Fibroblast of lung (primary cell): ENCODE measurements around the gene KCTD3. TPM values are rescaled to one million over a fixed set of nuclear protein-coding genes. Genes with fewer than 3 reads are reported as not detected.

ENCODE experiments used
- DNase-seq, 2 donors: peaks; one replicate each; pipeline versions ENCODE4 v3.0.0 to v3.0.0-alpha.2; 2010; ENCODE audit warnings: low read depth in 2 of 2
- H2AFZ ChIP-seq: 2 replicates; pipeline ENCODE4 v1.5.1; 2012; ENCODE audit warnings: low read length, control low read depth, inconsistent platforms
- H3K27ac ChIP-seq: 2 replicates; pipeline ENCODE4 v1.5.1; 2011; ENCODE audit warnings: low read length, control low read depth; ENCODE audit not compliant: insufficient read depth
- H3K27me3 ChIP-seq: 2 replicates; pipeline ENCODE4 v1.5.1; 2011; ENCODE audit warnings: mild to moderate bottlenecking, low read length; ENCODE audit not compliant: control insufficient read depth, insufficient read depth
- H3K36me3 ChIP-seq: 2 replicates; pipeline ENCODE4 v1.5.1; 2011; ENCODE audit warnings: low read length; ENCODE audit not compliant: control insufficient read depth, insufficient read depth
- H3K4me1 ChIP-seq: 2 replicates; pipeline ENCODE4 v1.5.1; 2011; ENCODE audit warnings: low read length; ENCODE audit not compliant: control insufficient read depth, insufficient read depth; ENCODE audit errors: extremely low read depth
- H3K4me2 ChIP-seq: 2 replicates; pipeline ENCODE4 v1.5.1; 2011; ENCODE audit warnings: low read length, control low read depth; ENCODE audit not compliant: insufficient read depth; ENCODE audit errors: extremely low read depth
- H3K4me3 ChIP-seq, 4 experiments: fragments of 200-600 bp in 1 of 4; sonication (generic) in 1 of 4; replicated peaks in 1 of 4; 2 replicates each; pipeline ENCODE4 v1.5.1; 2011 to 2016; ENCODE audit warnings: low read length in 4 of 4, low read depth in 3 of 4, mild to moderate bottlenecking in 3 of 4, control low read depth in 2 of 4, inconsistent platforms in 1 of 4, mixed read lengths in 1 of 4; ENCODE audit not compliant: insufficient read depth in 1 of 4; ENCODE audit errors: control extremely low read depth in 1 of 4
- H3K79me2 ChIP-seq: 2 replicates; pipeline ENCODE4 v1.5.1; 2012; ENCODE audit warnings: mild to moderate bottlenecking, low read length, inconsistent platforms; ENCODE audit not compliant: control insufficient read depth, insufficient read depth
- H3K9ac ChIP-seq: 2 replicates; pipeline ENCODE4 v1.5.1; 2011; ENCODE audit warnings: mild to moderate bottlenecking, low read length, control low read depth; ENCODE audit not compliant: insufficient read depth
- H3K9me3 ChIP-seq: 2 replicates; pipeline ENCODE4 v1.5.1; 2012; ENCODE audit warnings: low read depth, low read length; ENCODE audit not compliant: control insufficient read depth, insufficient read depth
- H4K20me1 ChIP-seq: 2 replicates; pipeline ENCODE4 v1.5.1; 2011; ENCODE audit warnings: low read length; ENCODE audit not compliant: control insufficient read depth, insufficient read depth; ENCODE audit errors: extremely low read depth
- EZH2 ChIP-seq: IDR thresholded peaks from 2 replicates; pipeline ENCODE4 v1.5.1; 2012; ENCODE audit warnings: low read length, control low read depth, mild to moderate bottlenecking; ENCODE audit errors: missing control alignments
- polyA plus RNA-seq, 2 donors: library from polyadenylated mRNA; depleted of rRNA in 1 of 2; stranded (reverse) in 1 of 2; unstranded in 1 of 2; fragments of >200 nt; gene quantifications; 2 replicates each; pipeline ENCODE4 v1.2.1, GENCODE V29; 2011 to 2012; ENCODE audit warnings: missing spikeins in 1 of 2
- total RNA-seq: library from RNA; depleted of rRNA; stranded (reverse); fragments of >200 nt; gene quantifications from 2 replicates; pipeline ENCODE4 v1.2.1, GENCODE V29; 2014
- TF ChIP-seq, protein P1 (sequence below), 2 donors: IDR thresholded peaks in 1 of 2; conservative IDR thresholded peaks in 1 of 2; 1 replicate in 1 of 2; 2 replicates in 1 of 2; pipeline ENCODE4 v1.5.1; 2011 to 2012; ENCODE audit warnings: low read length in 2 of 2, control low read depth in 1 of 2, inconsistent platforms in 1 of 2, low read depth in 1 of 2, mild to moderate bottlenecking in 1 of 2

KCTD3 gene
- total and polyA plus RNA-seq, 2 donors (not counting 1 experiment from before 2014, with no cell fraction given) = 65.5 to 76.0 TPM

DNA sequence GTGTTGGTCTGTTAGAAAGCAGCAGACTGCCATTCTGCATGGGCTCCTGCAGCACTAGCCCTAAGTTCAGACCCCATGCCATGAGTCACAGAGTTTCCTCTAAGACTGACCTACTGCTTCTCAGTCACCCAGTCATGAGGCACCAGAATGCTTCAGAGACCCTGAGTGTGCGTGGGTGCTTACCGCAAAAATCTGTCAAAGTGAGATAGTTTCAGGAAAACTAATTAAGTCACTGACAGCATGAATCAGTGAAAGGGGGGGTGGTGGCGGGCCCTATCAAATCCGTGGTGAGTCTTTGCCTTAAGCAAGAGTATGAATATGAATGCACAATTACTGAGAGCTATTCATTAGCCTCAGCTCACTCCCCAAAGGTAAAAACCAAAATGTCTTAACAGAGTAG, 98.1 kb downstream of the KCTD3 start:
- H3K79me2 ChIP-seq = no peaks in the 10 kb centered on the region
- no peaks in the 10 kb centered on the region for H4K20me1 ChIP-seq
- no peak overlapping the region for H3K4me2 ChIP-seq
- H3K9ac ChIP-seq = no peak overlapping the region
- no peaks in the 10 kb centered on the region for H3K36me3 ChIP-seq
- no peaks in the 10 kb centered on the region for H3K27me3 ChIP-seq
- no peaks in the 10 kb centered on the region for H3K4me1 ChIP-seq
- H3K4me3 ChIP-seq = no peak overlapping the region
- no peak overlapping the region for H3K27ac ChIP-seq
- peak; percentile 8 to 97 for DNase-seq
- no peaks in the 10 kb centered on the region for H3K9me3 ChIP-seq
- no peak for TF ChIP-seq EZH2
- TF ChIP-seq, protein P1, sequence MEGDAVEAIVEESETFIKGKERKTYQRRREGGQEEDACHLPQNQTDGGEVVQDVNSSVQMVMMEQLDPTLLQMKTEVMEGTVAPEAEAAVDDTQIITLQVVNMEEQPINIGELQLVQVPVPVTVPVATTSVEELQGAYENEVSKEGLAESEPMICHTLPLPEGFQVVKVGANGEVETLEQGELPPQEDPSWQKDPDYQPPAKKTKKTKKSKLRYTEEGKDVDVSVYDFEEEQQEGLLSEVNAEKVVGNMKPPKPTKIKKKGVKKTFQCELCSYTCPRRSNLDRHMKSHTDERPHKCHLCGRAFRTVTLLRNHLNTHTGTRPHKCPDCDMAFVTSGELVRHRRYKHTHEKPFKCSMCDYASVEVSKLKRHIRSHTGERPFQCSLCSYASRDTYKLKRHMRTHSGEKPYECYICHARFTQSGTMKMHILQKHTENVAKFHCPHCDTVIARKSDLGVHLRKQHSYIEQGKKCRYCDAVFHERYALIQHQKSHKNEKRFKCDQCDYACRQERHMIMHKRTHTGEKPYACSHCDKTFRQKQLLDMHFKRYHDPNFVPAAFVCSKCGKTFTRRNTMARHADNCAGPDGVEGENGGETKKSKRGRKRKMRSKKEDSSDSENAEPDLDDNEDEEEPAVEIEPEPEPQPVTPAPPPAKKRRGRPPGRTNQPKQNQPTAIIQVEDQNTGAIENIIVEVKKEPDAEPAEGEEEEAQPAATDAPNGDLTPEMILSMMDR (conservative IDR thresholded peaks at IDR 0.05 in 1 of 2, IDR thresholded peaks at IDR 0.05 in 1 of 2; ENCODE audit: low read depth in 1 of 2, low read length in 2 of 2) = no peak
- no peak overlapping the region for H2AFZ ChIP-seq

DNA sequence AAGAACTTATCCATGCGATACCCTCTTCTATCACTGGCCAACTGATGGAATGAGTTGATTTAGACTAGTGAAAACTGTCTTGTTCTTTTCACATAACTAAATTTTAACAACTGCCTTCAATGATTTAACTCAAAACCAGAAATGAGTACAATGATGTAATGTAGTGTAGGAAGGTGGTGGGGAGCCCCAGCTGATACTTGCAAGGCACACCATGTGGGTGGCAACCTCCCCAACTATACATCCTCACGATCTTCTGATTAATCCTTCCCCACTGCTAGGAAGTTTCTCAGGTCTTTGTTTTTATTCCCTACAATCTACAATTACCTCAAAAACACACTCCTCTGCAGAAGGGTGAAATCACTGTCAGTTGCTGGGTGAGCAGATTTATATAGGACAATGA, 100.7 kb downstream of the KCTD3 start:
- no peak for DNase-seq
- no peak overlapping the region for H3K4me3 ChIP-seq
- no peak overlapping the region for H3K9ac ChIP-seq
- no peak overlapping the region for H2AFZ ChIP-seq
- H3K27me3 ChIP-seq = no peaks in the 10 kb centered on the region
- no peaks in the 10 kb centered on the region for H3K9me3 ChIP-seq
- no peak for TF ChIP-seq EZH2
- TF ChIP-seq, protein P1 (conservative IDR thresholded peaks at IDR 0.05 in 1 of 2, IDR thresholded peaks at IDR 0.05 in 1 of 2; ENCODE audit: low read depth in 1 of 2, low read length in 2 of 2) = no peak
- H3K79me2 ChIP-seq = no peaks in the 10 kb centered on the region
- no peaks in the 10 kb centered on the region for H3K4me1 ChIP-seq
- no peak overlapping the region for H3K27ac ChIP-seq
- H3K36me3 ChIP-seq = no peaks in the 10 kb centered on the region
- H4K20me1 ChIP-seq = no peaks in the 10 kb centered on the region
- no peak overlapping the region for H3K4me2 ChIP-seq

DNA sequence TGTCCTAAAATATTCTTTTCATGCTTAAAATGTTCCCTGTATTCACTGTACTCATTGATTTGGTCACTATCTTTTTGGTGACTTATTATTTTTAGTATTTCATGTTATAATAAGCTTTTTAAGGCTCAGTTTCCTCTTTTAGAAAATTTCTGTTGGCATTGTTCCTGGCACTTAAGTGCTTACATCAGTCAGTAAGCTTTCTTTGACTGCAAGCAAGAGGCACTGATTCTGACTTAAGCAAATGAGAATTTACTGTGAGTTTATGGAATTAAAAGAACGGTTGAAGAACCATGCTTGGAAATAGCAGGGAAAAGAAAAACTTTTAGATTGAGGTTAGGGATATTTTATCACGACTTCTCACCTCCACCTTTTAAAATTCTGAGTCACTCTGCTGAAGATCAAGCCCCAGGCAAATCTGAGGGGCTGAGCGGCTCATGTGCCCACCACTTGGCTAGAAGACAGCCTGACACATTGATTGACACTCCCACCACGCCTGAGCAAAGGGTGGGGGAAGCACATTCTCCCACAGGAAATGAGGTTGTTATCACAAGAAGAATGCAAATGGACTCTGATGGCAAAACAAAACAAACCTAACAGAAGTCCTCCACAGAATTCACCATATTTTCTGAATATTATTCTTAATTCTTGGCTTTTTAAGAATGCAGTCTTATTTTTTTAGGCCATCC, 102.8 kb downstream of the KCTD3 start:
- Histone ChIP-seq H3K4me3 (no peak overlapping the region), H2AFZ (no peak overlapping the region), H3K4me1 (no peaks in the 10 kb centered on the region), H3K27me3 (no peaks in the 10 kb centered on the region), H3K27ac (no peak overlapping the region), H3K36me3 (no peaks in the 10 kb centered on the region), H3K9me3 (no peaks in the 10 kb centered on the region), H3K79me2 (no peaks in the 10 kb centered on the region), H3K4me2 (no peak overlapping the region), H4K20me1 (no peaks in the 10 kb centered on the region), H3K9ac (no peak overlapping the region)
- DNase-seq = peak in 1 of 2 donors; percentile 49
- TF ChIP-seq EZH2 = no peak
- TF ChIP-seq, protein P1 (conservative IDR thresholded peaks at IDR 0.05 in 1 of 2, IDR thresholded peaks at IDR 0.05 in 1 of 2; ENCODE audit: low read depth in 1 of 2, low read length in 2 of 2) = no peak
